ENCODE results near the gene SLC9A9.
"Not testable (repeated sequence)": the region's sequence is repeated elsewhere in the genome, so short reads cannot be mapped to it uniquely, and the experiment has no call there.

SLC9A9 gene

DNA sequence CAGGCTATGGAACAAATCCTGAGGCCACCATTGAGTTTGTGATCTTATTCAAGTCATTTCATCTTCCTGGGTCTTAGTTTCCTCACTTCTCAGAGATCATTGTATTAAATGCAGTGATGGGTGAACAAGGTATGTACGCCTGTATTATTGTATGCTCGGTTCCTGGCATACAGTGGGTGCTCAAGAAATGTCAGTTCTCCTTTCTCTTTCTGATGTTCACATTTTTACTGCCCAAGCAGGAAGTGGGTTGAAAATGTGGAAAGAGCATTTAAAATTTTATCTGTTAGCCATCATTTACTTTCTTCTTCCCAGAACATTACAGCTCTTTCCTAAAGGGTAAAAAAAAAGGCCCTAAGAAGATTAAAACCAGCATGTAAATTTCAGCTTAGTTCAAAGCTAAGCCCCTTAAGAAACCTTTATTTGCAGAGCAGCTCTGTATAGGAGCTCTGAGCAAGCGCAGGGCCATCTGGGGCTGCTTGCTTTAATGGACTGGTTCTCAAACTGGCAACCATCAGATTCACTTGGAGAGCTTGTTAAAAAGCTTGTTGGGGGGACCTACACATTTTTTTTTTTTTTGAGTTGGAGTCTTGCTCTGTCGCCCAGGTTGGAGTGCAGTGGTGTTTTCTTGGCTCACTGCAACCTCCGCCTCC lies 549.3 kb downstream of the SLC9A9 start:
- DNase-seq (ENCODE audit: low read depth in 1 of 2, low spot score in 1 of 2), result no peak

- no peak for DNase-seq (ENCODE audit: low read depth in 1 of 2, low spot score in 1 of 2)
Measured at GRCh38 chr3:143298380-143298779, 549.9 kb downstream of the SLC9A9 start.

DNA sequence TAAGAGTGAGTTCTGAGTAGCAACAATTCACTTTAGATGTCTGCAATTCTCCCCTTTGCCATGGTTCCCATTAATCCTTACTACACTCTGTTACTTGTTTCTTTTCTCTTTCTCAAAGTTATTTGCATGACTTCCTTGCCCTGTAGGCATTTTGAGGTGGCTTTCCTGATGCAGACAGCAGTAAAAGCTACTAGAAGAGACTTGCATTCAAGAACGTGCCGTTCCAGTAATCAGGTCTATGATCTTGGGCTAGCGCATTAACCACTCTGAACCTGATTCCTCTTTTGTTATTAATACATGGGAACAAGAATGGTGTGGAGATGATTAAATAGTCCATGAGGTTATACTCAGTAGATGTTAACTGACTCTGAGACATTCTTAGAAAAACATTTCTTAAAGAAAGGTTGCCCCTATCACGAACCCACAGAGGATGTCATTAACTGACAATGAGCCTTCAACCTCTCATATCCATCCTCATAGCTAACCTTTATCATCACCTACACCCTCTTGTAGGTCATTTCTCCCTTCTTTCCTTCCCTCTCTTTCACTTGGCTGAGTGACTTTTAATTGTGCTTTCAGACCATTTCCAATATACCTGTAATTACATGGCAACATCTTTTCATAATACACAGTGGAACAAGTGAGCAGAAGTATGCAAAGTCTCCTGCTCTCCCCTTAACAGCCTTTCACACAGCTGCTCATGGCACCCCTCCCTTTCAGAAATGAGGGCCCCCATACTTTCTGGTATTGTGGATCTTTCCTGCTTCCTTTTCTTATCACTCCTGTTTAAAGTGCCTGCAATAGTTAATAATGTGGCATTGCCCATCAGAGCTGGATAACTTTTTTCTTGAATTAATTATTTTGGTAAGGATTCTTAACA lies 552.8 kb downstream of the SLC9A9 start:
- no peak for DNase-seq (ENCODE audit: low read depth in 1 of 2, low spot score in 1 of 2)

DNA sequence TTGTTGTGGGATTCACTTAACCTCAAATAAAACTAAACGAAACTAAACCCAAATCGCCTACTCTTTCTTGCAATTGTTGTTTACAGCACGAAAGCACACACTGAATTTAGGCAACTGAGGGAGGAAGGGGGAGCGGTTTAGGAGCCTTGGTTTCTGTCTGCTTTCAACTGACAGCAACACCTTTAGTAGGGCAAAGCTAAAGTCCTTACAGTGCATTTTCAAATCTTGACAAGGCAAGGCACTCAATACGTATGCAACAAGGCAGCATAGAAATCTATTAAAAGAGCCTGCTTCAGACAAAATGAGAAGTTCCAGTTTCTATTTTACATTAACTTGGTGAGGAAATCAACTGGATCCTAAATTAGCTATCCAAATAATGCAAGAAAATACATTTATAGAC lies 554.1 kb downstream of the SLC9A9 start:
- DNase-seq (ENCODE audit: low read depth in 1 of 2, low spot score in 1 of 2), result no peak

DNA sequence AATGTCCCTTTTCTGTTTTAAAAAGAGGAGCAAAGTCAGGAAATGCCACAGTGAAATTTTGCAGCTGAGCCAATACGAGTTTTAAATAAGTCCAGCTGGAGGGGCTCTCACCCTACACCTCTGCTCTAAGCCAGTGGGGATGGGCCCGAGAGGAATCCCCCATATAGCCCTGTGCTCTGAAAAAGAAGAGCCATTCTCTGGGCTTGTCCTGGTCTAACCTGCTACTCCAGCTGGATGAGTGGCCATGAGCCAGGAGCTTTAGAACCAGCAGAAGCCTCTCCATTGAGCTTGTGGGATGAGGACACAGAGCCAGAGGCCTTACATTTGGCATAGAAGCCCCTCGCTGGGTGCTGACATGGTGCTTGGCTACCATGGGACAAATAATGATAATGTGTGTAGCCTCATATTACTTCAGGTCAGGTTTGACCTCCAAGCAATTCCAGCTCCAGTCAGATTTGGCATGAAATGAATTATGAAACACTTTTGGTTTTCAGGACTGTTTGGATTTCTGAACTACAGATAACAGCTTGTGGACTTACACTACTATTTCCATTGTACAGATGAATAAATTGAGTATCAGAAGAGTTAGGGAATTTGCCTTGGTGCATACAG lies 556.3 kb downstream of the SLC9A9 start:
- DNase-seq (ENCODE audit: low read depth in 1 of 2, low spot score in 1 of 2), result no peak

- DNase-seq (ENCODE audit: low read depth in 1 of 2, low spot score in 1 of 2), result no peak
Measured at GRCh38 chr3:143288944-143289343, 559.3 kb downstream of the SLC9A9 start.

GRCh38 chr3:143287403-143287802 lies 560.9 kb downstream of the SLC9A9 start:
- no peak for DNase-seq (ENCODE audit: low read depth in 1 of 2, low spot score in 1 of 2)

GRCh38 chr3:143286392-143287010 lies 561.8 kb downstream of the SLC9A9 start:
- DNase-seq (ENCODE audit: low read depth in 1 of 2, low spot score in 1 of 2), result no peak

DNA sequence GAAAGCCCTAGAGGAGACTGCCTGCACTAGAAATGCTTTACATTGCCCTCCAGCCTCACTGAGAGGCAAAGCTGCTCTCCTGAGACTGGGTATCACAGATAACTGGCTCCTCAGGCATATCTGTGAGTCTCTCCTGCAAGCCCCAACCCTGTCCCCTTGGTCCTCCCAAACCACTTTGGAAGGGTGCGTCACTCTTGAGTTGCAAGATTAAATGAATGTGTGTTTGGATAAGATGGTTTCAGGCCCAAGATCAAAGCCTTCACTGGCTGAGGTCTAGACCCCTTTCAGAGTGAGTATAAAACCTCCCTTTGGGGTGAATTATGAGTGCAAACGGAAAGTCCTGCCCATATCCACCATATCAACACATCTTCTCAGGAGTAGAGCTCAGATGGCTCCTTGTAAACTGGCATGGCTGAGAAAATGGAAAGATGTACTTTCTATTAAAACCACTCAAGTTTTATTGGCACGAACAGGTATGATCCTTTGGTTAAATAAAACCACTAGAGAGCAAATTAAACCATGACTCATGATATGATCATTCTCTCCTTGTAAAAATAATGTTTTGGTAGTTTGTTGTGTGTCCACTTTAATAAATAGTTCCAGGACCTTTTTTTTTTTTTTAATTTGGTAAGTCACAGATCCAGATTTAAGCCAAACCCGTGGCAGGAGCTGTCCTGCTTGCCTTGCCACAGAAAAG lies 564.7 kb downstream of the SLC9A9 start:
- DNase-seq (ENCODE audit: low read depth in 1 of 2, low spot score in 1 of 2), result no peak

GRCh38 chr3:143280984-143281383 lies 567.3 kb downstream of the SLC9A9 start:
- no peak for DNase-seq (ENCODE audit: low read depth in 1 of 2, low spot score in 1 of 2)

DNA sequence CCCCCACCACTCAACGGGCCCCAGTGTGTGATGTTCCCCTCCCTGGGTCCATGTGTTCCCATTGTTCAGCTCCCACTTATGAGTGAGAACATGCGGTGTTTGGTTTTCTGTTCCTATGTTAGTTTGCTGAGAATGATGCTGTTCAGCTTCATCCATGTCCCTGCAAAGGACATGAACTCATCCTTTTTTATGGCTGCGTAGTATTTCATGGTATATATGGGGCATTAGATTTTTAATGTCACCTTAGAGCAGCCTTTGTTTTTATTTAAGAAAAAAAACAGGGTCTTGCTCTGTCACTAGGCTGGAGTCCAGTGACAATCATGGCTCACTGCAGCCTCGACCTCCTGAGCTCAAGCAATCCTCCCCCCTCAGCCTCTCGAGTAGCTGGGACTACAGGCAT lies 568.7 kb downstream of the SLC9A9 start:
- not testable (repeated sequence) for DNase-seq (ENCODE audit: low read depth in 1 of 2, low spot score in 1 of 2)

- DNase-seq (ENCODE audit: low read depth in 1 of 2, low spot score in 1 of 2), result no peak
Measured at GRCh38 chr3:143278721-143279120, 569.5 kb downstream of the SLC9A9 start.

GRCh38 chr3:143277531-143277930 lies 570.7 kb downstream of the SLC9A9 start:
- DNase-seq (ENCODE audit: low read depth in 1 of 2, low spot score in 1 of 2), result no peak

- no peak for DNase-seq (ENCODE audit: low read depth in 1 of 2, low spot score in 1 of 2)
Measured at GRCh38 chr3:143276592-143276991, 571.7 kb downstream of the SLC9A9 start.

DNA sequence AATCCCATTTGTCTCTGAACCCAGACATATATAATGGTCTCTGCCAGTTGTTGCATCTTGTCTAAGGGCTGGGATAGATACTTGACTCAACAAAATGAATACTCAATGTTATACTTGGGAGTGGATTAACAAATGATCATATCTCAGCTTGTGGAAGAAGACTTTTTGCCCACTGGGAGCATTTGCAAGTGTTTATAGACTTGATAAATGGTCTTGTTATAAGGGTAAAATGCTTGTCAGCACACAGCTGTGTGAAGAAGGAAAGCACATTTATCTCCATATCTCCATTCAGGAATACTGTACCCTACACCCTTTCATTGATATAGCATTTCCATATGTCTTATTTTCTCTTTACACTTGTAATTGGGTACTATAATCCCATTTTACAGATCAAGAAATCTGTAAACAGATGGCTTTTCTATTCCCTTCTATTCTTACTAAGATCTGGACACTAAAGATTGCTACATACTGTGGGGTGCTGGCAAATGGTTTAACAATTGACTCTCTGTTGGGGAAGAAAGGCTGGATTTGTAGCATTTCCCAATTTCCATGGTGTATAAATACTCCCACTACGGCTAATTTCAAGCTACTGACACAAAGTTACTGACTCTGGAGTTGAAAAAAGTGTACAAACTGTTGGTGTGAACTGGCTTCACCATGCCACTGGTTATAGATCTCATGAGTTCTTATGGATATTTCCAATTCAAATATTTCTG lies 574.1 kb downstream of the SLC9A9 start:
- no peak for DNase-seq (ENCODE audit: low read depth in 1 of 2, low spot score in 1 of 2)

- DNase-seq (ENCODE audit: low read depth in 1 of 2, low spot score in 1 of 2), result no peak
Measured at GRCh38 chr3:143271136-143271535, 577.1 kb downstream of the SLC9A9 start.

- DNase-seq (ENCODE audit: low read depth in 1 of 2, low spot score in 1 of 2), result no peak
Measured at GRCh38 chr3:143269741-143270140, 578.5 kb downstream of the SLC9A9 start.

DNA sequence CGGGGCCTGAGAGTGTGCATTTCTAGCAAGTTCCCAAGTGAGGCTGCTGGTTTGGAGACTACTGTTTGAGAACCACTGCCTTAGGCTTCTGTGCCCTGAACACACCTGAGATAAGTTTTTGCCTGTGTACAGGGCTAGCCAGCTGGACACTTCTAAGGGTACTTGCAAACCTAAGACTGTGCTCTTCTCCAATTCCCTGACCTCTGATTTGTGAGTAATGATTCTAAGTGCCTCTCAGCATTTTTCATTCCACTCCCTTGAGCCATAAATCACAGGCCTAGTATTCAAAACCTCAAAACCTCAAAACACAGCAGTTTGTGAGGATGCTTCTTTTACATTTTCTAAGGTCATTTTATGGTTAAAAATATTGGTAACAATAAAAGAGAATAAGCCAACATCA lies 580.3 kb downstream of the SLC9A9 start:
- DNase-seq (ENCODE audit: low read depth in 1 of 2, low spot score in 1 of 2), result no peak

- no peak for DNase-seq (ENCODE audit: low read depth in 1 of 2, low spot score in 1 of 2)
Measured at GRCh38 chr3:143266927-143267326, 581.3 kb downstream of the SLC9A9 start.

- DNase-seq (ENCODE audit: low read depth in 1 of 2, low spot score in 1 of 2), result no peak
Measured at GRCh38 chr3:143266511-143266910, 581.8 kb downstream of the SLC9A9 start.
